HL-60 (cell line): ENCODE data around the gene HLA-DQB2.
"Not testable (repeated sequence)": the region's sequence is repeated elsewhere in the genome, so short reads cannot be mapped to it uniquely, and the experiment has no call there.

Experiments used
- DNase-seq, 2 experiments: peaks; one replicate each; pipeline ENCODE4 v3.0.0-alpha.2; 2010 to 2020; ENCODE audit warnings: low read depth in 1 of 2, low spot score in 1 of 2
- H3K27ac ChIP-seq: fragments of 250-450 bp; sonication (Bioruptor Pico); replicated peaks from 2 replicates; pipeline ENCODE4 v1.5.1; 2020; ENCODE audit warnings: mild to moderate bottlenecking, moderate library complexity
- H3K27me3 ChIP-seq: fragments of 250-450 bp; sonication (Bioruptor Pico); 2 replicates; pipeline ENCODE4 v1.5.1; 2021; ENCODE audit warnings: mild to moderate bottlenecking, moderate library complexity; ENCODE audit not compliant: insufficient read depth, poor library complexity, severe bottlenecking
- H3K4me3 ChIP-seq: replicated peaks from 2 replicates; pipeline ENCODE4 v1.5.1; 2011; ENCODE audit warnings: mild to moderate bottlenecking, control low read depth, low read length; ENCODE audit not compliant: insufficient read depth
- GABPA ChIP-seq: IDR thresholded peaks from 2 replicates; pipeline ENCODE4 v1.6.1; 2012; ENCODE audit warnings: low read depth
- POLR2AphosphoS5 ChIP-seq: IDR thresholded peaks from 2 replicates; pipeline ENCODE4 v1.6.1; 2012; ENCODE audit warnings: low read depth
- SPI1 ChIP-seq: IDR thresholded peaks from 2 replicates; pipeline ENCODE4 v1.6.1; 2012; ENCODE audit warnings: low read depth, mild to moderate bottlenecking, borderline replicate concordance
- TF ChIP-seq, protein P1 (sequence below): IDR thresholded peaks from one replicate; pipeline ENCODE4 v1.5.1; 2011; ENCODE audit warnings: low read length, control low read depth, inconsistent platforms; ENCODE audit not compliant: insufficient read depth
- TF ChIP-seq, protein P2 (sequence below): IDR thresholded peaks from 2 replicates; pipeline ENCODE4 v1.6.1; 2012; ENCODE audit warnings: low read depth; ENCODE audit not compliant: insufficient replicate concordance

HLA-DQB2 gene

DNA sequence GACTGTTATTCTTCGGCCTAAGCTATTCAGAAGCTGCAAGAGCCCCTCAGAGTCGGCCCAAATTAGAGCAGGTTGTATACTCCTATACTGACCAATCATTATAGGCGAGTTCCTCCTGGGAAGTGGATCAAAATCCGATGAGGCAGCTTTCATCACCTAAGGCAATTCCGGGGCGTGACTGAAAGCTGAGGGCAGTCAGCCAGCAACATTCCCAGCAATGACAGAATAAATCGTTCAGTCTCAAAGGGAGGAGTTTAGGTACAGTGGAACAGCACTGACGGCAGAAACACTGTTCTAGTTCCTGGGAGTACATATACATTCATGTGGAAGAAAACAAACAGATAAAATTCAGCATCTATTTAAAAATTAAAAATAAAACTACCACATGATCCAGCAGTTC is 10.8 kb downstream of the HLA-DQB2 start:
- TF ChIP-seq POLR2AphosphoS5 = no peak
- TF ChIP-seq, protein P1, sequence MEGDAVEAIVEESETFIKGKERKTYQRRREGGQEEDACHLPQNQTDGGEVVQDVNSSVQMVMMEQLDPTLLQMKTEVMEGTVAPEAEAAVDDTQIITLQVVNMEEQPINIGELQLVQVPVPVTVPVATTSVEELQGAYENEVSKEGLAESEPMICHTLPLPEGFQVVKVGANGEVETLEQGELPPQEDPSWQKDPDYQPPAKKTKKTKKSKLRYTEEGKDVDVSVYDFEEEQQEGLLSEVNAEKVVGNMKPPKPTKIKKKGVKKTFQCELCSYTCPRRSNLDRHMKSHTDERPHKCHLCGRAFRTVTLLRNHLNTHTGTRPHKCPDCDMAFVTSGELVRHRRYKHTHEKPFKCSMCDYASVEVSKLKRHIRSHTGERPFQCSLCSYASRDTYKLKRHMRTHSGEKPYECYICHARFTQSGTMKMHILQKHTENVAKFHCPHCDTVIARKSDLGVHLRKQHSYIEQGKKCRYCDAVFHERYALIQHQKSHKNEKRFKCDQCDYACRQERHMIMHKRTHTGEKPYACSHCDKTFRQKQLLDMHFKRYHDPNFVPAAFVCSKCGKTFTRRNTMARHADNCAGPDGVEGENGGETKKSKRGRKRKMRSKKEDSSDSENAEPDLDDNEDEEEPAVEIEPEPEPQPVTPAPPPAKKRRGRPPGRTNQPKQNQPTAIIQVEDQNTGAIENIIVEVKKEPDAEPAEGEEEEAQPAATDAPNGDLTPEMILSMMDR = no peak
- TF ChIP-seq SPI1 = no peak
- TF ChIP-seq, protein P2, sequence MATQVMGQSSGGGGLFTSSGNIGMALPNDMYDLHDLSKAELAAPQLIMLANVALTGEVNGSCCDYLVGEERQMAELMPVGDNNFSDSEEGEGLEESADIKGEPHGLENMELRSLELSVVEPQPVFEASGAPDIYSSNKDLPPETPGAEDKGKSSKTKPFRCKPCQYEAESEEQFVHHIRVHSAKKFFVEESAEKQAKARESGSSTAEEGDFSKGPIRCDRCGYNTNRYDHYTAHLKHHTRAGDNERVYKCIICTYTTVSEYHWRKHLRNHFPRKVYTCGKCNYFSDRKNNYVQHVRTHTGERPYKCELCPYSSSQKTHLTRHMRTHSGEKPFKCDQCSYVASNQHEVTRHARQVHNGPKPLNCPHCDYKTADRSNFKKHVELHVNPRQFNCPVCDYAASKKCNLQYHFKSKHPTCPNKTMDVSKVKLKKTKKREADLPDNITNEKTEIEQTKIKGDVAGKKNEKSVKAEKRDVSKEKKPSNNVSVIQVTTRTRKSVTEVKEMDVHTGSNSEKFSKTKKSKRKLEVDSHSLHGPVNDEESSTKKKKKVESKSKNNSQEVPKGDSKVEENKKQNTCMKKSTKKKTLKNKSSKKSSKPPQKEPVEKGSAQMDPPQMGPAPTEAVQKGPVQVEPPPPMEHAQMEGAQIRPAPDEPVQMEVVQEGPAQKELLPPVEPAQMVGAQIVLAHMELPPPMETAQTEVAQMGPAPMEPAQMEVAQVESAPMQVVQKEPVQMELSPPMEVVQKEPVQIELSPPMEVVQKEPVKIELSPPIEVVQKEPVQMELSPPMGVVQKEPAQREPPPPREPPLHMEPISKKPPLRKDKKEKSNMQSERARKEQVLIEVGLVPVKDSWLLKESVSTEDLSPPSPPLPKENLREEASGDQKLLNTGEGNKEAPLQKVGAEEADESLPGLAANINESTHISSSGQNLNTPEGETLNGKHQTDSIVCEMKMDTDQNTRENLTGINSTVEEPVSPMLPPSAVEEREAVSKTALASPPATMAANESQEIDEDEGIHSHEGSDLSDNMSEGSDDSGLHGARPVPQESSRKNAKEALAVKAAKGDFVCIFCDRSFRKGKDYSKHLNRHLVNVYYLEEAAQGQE = no peak
- no peak for TF ChIP-seq GABPA
- Histone ChIP-seq H3K27ac (no peak overlapping the region), H3K4me3 (no peak overlapping the region), H3K27me3 (peaks cover 21% of the 10 kb centered on the region)
- no peak for DNase-seq

DNA sequence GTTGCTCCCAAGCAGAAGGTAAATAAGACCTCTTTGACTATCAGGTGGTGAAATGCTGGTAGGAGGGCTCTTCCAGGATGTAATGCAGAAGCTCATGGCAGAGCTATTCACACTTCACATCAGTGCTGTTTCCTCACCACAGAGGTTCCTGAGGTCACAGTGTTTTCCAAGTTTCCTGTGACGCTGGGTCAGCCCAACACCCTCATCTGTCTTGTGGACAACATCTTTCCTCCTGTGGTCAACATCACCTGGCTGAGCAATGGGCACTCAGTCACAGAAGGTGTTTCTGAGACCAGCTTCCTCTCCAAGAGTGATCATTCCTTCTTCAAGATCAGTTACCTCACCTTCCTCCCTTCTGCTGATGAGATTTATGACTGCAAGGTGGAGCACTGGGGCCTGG is 17.7 kb downstream of the HLA-DQB2 start:
- DNase-seq = not testable (repeated sequence)

DNA sequence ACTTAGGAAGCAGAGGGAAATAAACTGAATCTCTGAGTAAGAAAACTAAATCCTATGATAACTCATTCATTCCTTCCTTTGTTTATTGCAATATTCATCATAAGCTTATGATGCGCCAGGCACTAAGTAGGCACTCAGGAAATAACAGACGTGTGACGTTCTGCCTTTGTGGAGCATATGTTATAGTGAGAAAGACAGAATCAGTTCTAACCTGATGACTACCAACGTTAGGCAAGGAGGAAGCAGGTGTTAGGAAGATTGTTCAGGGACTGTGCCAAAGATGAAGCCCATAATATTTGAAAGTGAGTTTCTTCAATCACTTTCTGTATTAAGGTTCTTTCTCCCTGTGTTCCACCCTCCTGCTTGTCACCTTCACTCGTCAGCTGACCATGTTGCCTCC is 18.6 kb downstream of the HLA-DQB2 start:
- Histone ChIP-seq H3K27me3 (peaks cover 13% of the 10 kb centered on the region), H3K4me3 (no peak overlapping the region), H3K27ac (no peak overlapping the region)
- TF ChIP-seq POLR2AphosphoS5 = no peak
- TF ChIP-seq SPI1 = no peak
- TF ChIP-seq GABPA = no peak
- TF ChIP-seq, protein P1 = no peak
- TF ChIP-seq, protein P2 = no peak
- DNase-seq = no peak

More for the DNA sequence above, 17.7 kb downstream of the HLA-DQB2 start:
- peaks cover 13% of the 10 kb centered on the region for H3K27me3 ChIP-seq
- not testable (repeated sequence) for H3K27ac ChIP-seq, H3K4me3 ChIP-seq

DNA sequence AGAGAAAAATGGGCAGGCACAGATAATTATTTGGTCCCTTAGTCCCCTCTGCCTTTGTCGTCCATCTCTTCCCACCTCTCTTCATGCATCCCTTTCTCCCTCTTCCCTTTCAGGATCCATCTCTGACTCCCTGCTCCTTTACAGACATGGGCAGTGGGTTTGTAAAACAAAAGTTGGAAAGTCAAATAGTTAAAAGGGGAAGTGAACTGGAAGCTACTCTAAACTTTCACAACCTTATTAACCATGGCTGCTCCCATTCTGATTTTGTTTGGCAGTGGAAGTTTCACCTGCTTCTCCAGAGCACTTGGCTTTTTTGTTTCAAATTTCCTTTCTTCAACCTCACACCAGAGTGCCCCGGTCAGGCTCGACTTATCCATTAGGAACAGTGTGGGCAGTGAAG is 21.0 kb downstream of the HLA-DQB2 start:
- Histone ChIP-seq H3K4me3 (no peak overlapping the region), H3K27ac (no peak overlapping the region), H3K27me3 (peaks cover 5% of the 10 kb centered on the region)
- TF ChIP-seq SPI1 (no peak), GABPA (no peak), POLR2AphosphoS5 (no peak)
- TF ChIP-seq, protein P2 = no peak
- DNase-seq = no peak
